Measurements from ENCODE around the gene KIF21B.
A peak's percentile ranks its signal among the peaks of the same experiment; 100 is the strongest.

Gene KIF21B

DNA sequence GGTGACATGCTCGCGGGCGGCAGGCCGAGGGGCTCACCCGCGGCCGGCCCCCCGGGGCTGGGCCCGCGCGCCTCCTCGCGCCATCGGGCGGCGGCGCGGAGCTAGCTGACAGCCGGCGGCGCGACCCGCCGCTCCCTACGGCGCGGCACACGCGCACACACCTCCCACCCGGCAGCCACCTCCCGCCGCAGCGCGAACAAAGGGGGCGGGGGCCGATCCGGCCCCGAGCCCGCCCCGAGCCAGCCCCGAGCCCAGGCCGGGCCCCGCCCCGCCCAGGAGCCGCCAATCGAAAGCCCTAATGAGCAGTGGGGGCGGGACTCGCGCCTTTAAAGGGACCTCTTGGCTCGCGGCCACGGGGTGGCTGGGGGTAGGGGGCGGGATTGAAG, at the start of gene KIF21B:
Gene KIF21B, minus strand, starts transcription at position 198 of the 386 bp plus-strand sequence. CDS start 331 bp downstream, outside the sequence.
- DNase-seq (ENCODE audit: low read depth in 2 of 2, low spot score in 1 of 2) = peak; percentile 78 to 83

DNA sequence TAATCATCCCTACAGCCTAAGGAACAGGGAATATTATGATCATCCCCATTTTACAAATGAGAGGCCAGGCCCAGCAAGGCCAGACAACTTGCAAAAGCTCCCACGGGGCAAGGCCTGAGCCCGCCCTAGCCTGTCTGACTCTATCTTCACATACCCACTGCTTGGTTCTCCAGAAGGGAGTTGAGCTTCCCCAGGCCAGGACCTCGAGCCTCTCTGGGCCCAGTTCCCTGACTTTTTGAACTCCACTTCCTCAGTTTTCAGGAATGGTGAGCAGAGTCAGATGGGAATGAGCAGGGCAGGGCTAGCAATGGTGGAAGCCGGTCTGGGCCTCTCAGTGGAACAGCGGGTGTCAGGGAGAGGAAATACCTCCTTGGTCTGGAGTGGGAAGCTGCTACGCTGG, 49.4 kb upstream of the KIF21B start:
- DNase-seq (ENCODE audit: low read depth in 2 of 2, low spot score in 1 of 2) = no peak

- no peak for DNase-seq (ENCODE audit: low read depth in 2 of 2, low spot score in 1 of 2)
Observed at GRCh38 chr1:201072149-201072548, 48.6 kb upstream of the KIF21B start.

- DNase-seq (ENCODE audit: low read depth in 2 of 2, low spot score in 1 of 2) = no peak
Observed at GRCh38 chr1:201069636-201070035, 46.1 kb upstream of the KIF21B start.

DNA sequence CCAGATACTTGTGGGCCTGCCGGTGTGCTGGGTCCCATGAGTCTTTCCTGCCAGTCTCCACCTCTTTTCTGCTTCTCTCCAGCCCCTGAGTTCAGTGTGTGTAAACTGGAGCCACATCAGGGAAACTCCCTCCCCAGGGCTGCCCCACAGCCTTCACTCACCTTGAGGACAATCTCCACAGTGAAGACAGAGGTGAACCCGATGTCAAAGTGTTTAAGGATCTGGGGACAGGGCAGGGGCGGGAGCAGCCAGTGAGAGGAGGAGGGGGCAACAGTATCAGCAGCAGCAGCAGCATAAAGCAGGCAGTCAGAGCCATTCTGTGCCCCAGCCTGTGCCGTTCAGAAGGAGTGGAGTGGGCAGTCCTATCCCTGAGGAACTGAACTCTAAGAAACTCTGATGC, 45.5 kb upstream of the KIF21B start:
- DNase-seq (ENCODE audit: low read depth in 2 of 2, low spot score in 1 of 2) = no peak

DNA sequence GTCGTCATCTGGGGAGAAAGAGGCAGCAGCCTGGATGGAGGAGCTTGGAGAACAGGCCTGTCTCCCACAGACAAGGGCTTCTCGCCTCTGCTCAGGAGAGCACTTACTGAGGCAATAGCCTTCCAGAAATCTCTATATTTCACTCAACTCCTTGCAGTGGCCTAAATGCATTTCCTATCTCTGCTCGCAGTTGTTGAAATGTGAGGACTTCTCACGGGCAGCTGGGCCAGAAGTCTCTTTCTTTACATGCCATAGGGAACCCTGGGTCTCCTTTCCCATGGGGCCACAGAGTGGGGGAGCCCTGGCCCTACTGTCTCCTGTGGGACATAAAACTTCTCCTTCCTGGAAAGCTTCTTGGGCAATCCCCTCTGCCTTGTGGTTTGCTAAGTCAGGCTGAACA, 43.5 kb upstream of the KIF21B start:
- DNase-seq (ENCODE audit: low read depth in 2 of 2, low spot score in 1 of 2) = no peak

GRCh38 chr1:201065686-201066085, 42.2 kb upstream of the KIF21B start:
- no peak for DNase-seq (ENCODE audit: low read depth in 2 of 2, low spot score in 1 of 2)

- no peak for DNase-seq (ENCODE audit: low read depth in 2 of 2, low spot score in 1 of 2)
Observed at GRCh38 chr1:201064806-201065205, 41.3 kb upstream of the KIF21B start.

- no peak for DNase-seq (ENCODE audit: low read depth in 2 of 2, low spot score in 1 of 2)
Observed at GRCh38 chr1:201063145-201063544, 39.6 kb upstream of the KIF21B start.

GRCh38 chr1:201062511-201063091, 39.1 kb upstream of the KIF21B start:
- no peak for DNase-seq (ENCODE audit: low read depth in 2 of 2, low spot score in 1 of 2)

DNA sequence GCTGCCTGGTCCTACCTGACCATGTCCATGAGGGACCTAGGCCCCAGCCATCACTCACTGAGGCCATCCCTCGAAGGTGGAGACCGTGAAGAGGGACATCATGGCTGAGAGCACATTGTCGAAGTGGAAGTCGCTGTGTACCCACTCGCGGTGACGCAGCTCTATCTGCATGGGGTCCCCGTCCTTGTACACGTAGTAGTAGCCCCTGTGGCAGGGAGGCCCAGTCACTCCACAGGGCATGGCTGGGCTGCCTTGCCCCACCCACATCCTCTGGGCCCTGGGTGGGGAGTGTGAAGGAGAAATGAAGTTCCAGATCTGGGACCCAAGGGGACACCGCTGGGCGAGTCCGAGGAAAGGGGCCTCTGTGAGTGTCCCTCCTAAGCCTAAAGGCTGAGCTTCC, 38.4 kb upstream of the KIF21B start:
- DNase-seq (ENCODE audit: low read depth in 2 of 2, low spot score in 1 of 2) = no peak

GRCh38 chr1:201061049-201061448, 37.5 kb upstream of the KIF21B start:
- no peak for DNase-seq (ENCODE audit: low read depth in 2 of 2, low spot score in 1 of 2)

- no peak for DNase-seq (ENCODE audit: low read depth in 2 of 2, low spot score in 1 of 2)
Observed at GRCh38 chr1:201060586-201060985, 37.1 kb upstream of the KIF21B start.

DNA sequence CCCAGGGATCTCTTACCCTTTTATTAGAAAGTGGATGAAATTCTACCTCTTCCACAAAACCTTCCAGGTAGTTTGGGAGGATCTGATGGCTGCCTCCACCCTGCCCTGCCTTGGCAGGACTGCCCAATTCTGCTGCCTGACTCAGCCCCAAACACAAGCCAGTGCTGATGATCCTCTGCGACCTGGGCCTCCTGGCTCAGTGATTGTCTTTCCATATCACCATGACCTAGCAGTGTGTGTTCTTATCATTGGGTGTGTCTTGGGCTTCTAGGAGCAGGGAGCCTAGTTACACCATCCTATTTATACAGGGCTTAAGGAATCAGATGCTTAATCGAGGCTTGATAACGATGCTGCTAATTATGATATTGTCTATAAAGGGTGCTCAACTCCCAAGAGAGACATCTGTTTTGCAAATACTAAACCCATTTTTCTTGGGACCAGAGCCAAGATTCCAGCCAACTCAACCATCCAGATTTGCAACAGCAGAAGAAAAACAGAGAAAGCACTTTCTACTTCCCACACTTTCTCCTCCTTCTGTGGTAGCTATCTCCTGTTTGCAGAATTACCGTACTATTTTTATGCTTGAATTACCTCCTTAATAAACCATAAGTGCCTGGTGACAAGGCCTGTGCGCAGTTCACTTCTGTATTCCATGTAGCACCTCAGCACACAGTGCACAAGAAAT, 36.5 kb upstream of the KIF21B start:
- no peak for DNase-seq (ENCODE audit: low read depth in 2 of 2, low spot score in 1 of 2)

DNA sequence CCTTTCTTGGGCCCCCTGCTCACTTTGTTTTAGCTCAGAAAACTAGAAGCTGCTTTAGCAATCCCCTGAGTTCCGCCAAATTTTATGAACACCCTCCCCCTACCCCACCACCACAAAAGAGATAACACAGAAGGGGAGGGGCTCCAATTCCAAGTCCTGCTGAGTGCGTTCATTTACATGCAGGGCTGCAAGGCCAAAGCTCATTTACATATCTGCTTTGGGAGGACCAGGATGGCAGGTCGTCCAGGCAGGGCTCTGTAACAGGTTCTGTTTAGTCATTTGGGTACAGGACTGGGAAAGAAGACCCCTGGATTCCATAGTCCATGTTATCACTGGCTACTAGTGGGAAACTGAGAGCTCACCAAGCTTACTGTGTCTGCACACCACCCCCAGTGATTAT, 35.9 kb upstream of the KIF21B start:
- no peak for DNase-seq (ENCODE audit: low read depth in 2 of 2, low spot score in 1 of 2)

- DNase-seq (ENCODE audit: low read depth in 2 of 2, low spot score in 1 of 2) = no peak
Observed at GRCh38 chr1:201054091-201054543, 30.6 kb upstream of the KIF21B start.

DNA sequence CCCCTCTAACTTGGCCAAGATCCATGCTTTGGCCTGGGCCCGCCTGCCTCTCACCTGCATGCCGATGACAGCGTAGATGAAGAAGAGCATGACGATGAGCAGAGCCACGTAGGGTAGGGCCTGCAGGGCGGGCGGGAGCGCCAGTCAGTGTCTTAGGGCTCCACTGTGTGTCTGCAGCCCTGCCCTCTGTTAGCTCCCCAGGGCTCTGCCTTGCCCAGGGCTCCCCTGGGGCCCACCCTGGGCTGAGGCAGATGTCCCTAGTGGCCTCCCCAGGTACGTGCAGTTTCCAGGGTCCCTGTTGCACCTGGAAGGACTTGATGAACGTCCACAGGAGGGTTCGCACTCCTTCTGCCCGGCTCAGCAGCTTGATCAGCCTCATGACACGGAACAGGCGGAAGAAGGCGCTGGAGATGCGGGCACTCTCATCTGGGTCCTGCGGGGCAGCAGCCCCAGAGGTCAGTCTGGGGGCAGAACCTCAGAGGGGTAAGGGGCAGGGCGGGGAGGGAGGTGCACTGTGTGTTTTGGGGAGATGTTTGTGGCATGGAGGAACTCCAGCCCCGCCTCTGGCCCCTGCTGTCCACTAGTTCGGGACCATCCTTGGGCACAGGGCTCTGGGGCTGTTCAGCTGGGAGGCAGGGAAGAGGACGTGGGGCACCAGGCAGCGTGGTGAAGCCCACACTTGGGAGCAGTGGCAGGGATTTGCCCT, 29.8 kb upstream of the KIF21B start:
- DNase-seq (ENCODE audit: low read depth in 2 of 2, low spot score in 1 of 2) = no peak

DNA sequence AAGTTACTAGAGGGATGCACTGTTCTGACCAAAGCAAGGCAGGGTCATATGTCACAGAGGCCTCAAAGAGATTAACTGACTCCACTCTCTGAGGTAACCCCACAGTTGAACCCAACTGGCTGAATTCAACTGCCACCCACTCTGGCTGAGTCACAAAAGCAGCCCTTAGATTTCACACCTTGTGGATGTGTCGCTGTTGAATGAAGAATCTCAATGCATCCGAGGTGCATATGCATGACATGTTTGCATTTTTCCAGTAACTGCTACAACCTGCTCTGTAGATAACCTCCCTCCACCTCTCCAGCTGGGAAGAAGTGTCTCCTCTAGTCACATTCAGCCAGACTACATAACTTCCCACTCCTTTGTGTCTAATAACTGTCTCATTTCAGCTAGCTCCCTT, 27.9 kb upstream of the KIF21B start:
- no peak for DNase-seq (ENCODE audit: low read depth in 2 of 2, low spot score in 1 of 2)

- no peak for DNase-seq (ENCODE audit: low read depth in 2 of 2, low spot score in 1 of 2)
Observed at GRCh38 chr1:201050515-201051277, 27.2 kb upstream of the KIF21B start.

- DNase-seq (ENCODE audit: low read depth in 2 of 2, low spot score in 1 of 2) = no peak
Observed at GRCh38 chr1:201049248-201049831, 25.8 kb upstream of the KIF21B start.

GRCh38 chr1:201048521-201048920, 25.0 kb upstream of the KIF21B start:
- DNase-seq (ENCODE audit: low read depth in 2 of 2, low spot score in 1 of 2) = no peak

Data from stimulated activated CD8-positive, alpha-beta memory T cell treated with anti-CD3 and anti-CD28 coated beads, Interleukin-4, amount 100 ng/mL, for 1 hour (primary cell).